Activated CD8-positive, alpha-beta T cell treated with anti-CD3 and anti-CD28 coated beads for 36 hours (primary cell): ENCODE results near the gene PDZD7. TPM values are rescaled to one million over a fixed set of nuclear protein-coding genes. Genes with fewer than 3 reads are reported as not detected.

ENCODE experiments used
- ATAC-seq: fragments of 200-7000 bp; cut with Tn5 transposase; one replicate; pipeline ENCODE4 v1.10.0; 2021; ENCODE audit warnings: mild to moderate bottlenecking, moderate library complexity
- CTCF ChIA-PET: fragments of 350-600 bp; sonication (Branson Sonifier 250); formaldehyde crosslinking; loops from one replicate; lab custom pipeline; 2021; ENCODE audit warnings: antibody characterized with exemption; lab: Charles Lee
- POLR2A ChIA-PET: fragments of 350-600 bp; sonication (Branson Sonifier 250); formaldehyde crosslinking; loops from one replicate; lab custom pipeline; 2021; ENCODE audit warnings: antibody characterized with exemption; lab: Charles Lee
- DNase-seq: peaks from one replicate; pipeline ENCODE4 v3.0.0-alpha.2; 2020
- H3K27ac Mint-ChIP-seq: one replicate; pipeline ENCODE4 v1.8.0; 2021; ENCODE audit warnings: mild to moderate bottlenecking, mixed read lengths
- H3K27me3 Mint-ChIP-seq: one replicate; pipeline ENCODE4 v1.8.0; 2021; ENCODE audit warnings: mixed read lengths
- H3K36me3 Mint-ChIP-seq: one replicate; pipeline ENCODE4 v1.8.0; 2021; ENCODE audit warnings: low read depth, mixed read lengths
- H3K4me1 Mint-ChIP-seq: one replicate; pipeline ENCODE4 v1.8.0; 2021; ENCODE audit warnings: low read depth, mixed read lengths
- H3K4me3 Mint-ChIP-seq: one replicate; pipeline ENCODE4 v1.8.0; 2021; ENCODE audit warnings: mild to moderate bottlenecking, moderate library complexity, mixed read lengths
- H3K9me3 Mint-ChIP-seq: one replicate; pipeline ENCODE4 v1.8.0; 2021; ENCODE audit warnings: mixed read lengths
- intact Hi-C: fragments of 100-400 bp; cut with micrococcal nuclease; formaldehyde crosslinking; loops from one replicate; pipeline ENCODE4 v1.10.0; 2022
- total RNA-seq, 2 experiments: library from RNA; stranded (reverse); gene quantifications; one replicate each; pipeline ENCODE4 v1.2.3, GENCODE V29; 2021
- TF ChIP-seq, protein P1 (sequence below): fragments of 200-600 bp; IDR thresholded peaks from one replicate; pipeline ENCODE4 v1.8.0; 2022; ENCODE audit warnings: antibody characterized with exemption, mild to moderate bottlenecking

The PDZD7 gene
- total RNA-seq, 2 experiments from 2014 or later, result 0.25 to 0.65 TPM

GRCh38 chr10:101064415-101065030 lies 33.6 kb upstream of the PDZD7 start:
- H3K4me3 Mint-ChIP-seq, result no peak overlapping the region
- H3K27ac Mint-ChIP-seq, result no peak overlapping the region
- POLR2A ChIA-PET, result interaction anchor here (1.2 to 1.6 kb wide), 3 partner anchors 17 to 77 kb away, joined by 3 to 5 read pairs (median 4); no protein-coding TSS in a partner anchor

GRCh38 chr10:101063548-101064414 lies 32.9 kb upstream of the PDZD7 start:
- Mint-ChIP-seq H3K27ac (no peak overlapping the region), H3K4me1 (peaks cover 33% of the 10 kb centered on the region), H3K36me3 (no peaks in the 10 kb centered on the region), H3K4me3 (no peak overlapping the region), H3K9me3 (no peaks in the 10 kb centered on the region), H3K27me3 (peaks cover 43% of the 10 kb centered on the region)
- ATAC-seq (no peak), DNase-seq (no peak)
- CTCF ChIA-PET, result interaction anchor here (0.6 to 23.2 kb wide), 10 partner anchors 10 to 1288 kb away, joined by 3 to 655 read pairs (median 6); no protein-coding TSS in a partner anchor
- TF ChIP-seq, protein P1, sequence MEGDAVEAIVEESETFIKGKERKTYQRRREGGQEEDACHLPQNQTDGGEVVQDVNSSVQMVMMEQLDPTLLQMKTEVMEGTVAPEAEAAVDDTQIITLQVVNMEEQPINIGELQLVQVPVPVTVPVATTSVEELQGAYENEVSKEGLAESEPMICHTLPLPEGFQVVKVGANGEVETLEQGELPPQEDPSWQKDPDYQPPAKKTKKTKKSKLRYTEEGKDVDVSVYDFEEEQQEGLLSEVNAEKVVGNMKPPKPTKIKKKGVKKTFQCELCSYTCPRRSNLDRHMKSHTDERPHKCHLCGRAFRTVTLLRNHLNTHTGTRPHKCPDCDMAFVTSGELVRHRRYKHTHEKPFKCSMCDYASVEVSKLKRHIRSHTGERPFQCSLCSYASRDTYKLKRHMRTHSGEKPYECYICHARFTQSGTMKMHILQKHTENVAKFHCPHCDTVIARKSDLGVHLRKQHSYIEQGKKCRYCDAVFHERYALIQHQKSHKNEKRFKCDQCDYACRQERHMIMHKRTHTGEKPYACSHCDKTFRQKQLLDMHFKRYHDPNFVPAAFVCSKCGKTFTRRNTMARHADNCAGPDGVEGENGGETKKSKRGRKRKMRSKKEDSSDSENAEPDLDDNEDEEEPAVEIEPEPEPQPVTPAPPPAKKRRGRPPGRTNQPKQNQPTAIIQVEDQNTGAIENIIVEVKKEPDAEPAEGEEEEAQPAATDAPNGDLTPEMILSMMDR, result no peak
- POLR2A ChIA-PET, result interaction anchor here (0.6 to 3.1 kb wide), 4 partner anchors 17 to 420 kb away, joined by 3 to 19 read pairs (median 4); no protein-coding TSS in a partner anchor
- intact Hi-C loops, result no loop called here

More at GRCh38 chr10:101064415-101065030, 33.6 kb upstream of the PDZD7 start:
- ATAC-seq, result no peak
- TF ChIP-seq, protein P1, result no peak
- Mint-ChIP-seq H3K9me3 (no peaks in the 10 kb centered on the region), H3K36me3 (no peaks in the 10 kb centered on the region), H3K27me3 (peaks cover 43% of the 10 kb centered on the region), H3K4me1 (peaks cover 30% of the 10 kb centered on the region)
- CTCF ChIA-PET, result interaction anchor here (0.6 to 23.2 kb wide), 6 partner anchors 11 to 1289 kb away, joined by 3 to 655 read pairs (median 28); no protein-coding TSS in a partner anchor
- DNase-seq, result no peak
- intact Hi-C loops, result no loop called here

GRCh38 chr10:101063050-101063525 lies 32.2 kb upstream of the PDZD7 start:
- ChIA-PET POLR2A (interaction anchor here (0.6 to 3.1 kb wide), 2 partner anchors 21 to 421 kb away, joined by 3 to 19 read pairs; no protein-coding TSS in a partner anchor), CTCF (interaction anchor here (0.6 to 23.2 kb wide), 9 partner anchors 11 to 78 kb away, joined by 3 to 655 read pairs (median 6); no protein-coding TSS in a partner anchor)
- Mint-ChIP-seq H3K36me3 (no peaks in the 10 kb centered on the region), H3K4me1 (peaks cover 33% of the 10 kb centered on the region), H3K27me3 (peaks cover 43% of the 10 kb centered on the region), H3K27ac (no peak overlapping the region), H3K9me3 (no peaks in the 10 kb centered on the region), H3K4me3 (no peak overlapping the region)
- intact Hi-C loops, result no loop called here
- ATAC-seq (no peak), DNase-seq (peak; percentile 21)
- TF ChIP-seq, protein P1, result no peak

DNA sequence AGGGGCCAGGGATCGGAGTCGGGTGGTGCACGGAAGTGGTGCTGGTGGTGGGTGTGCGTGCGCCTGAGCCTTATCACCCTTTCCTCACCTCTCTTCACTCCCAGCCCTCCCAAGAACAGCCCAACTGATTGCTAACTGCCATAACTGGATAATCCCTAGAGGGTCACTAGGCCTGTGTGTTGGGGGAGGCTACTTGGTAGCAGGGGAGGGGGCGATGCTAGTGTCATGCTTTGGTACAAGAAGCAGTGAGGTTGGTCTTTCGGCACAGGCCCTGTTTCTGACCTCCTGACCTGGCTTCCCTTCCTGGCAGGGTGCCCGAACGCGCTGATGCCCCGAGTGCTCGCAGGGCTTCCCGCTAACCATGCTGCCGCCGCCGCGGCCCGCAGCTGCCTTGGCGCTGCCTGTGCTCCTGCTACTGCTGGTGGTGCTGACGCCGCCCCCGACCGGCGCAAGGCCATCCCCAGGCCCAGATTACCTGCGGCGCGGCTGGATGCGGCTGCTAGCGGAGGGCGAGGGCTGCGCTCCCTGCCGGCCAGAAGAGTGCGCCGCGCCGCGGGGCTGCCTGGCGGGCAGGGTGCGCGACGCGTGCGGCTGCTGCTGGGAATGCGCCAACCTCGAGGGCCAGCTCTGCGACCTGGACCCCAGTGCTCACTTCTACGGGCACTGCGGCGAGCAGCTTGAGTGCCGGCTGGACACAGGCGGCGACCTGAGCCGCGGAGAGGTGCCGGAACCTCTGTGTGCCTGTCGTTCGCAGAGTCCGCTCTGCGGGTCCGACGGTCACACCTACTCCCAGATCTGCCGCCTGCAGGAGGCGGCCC lies 31.5 kb upstream of the PDZD7 start:
- no peak overlapping the region for H3K27ac Mint-ChIP-seq
- intact Hi-C loops, result no loop called here
- ChIA-PET CTCF (interaction anchor here (0.6 to 23.2 kb wide), 12 partner anchors 9 to 151 kb away, joined by 3 to 655 read pairs (median 4); no protein-coding TSS in a partner anchor), POLR2A (interaction anchor here (1.0 to 3.1 kb wide), 2 partner anchors 12 to 20 kb away, joined by 3 to 19 read pairs; no protein-coding TSS in a partner anchor)
- H3K27me3 Mint-ChIP-seq, result peaks cover 39% of the 10 kb centered on the region
- H3K4me3 Mint-ChIP-seq, result peak overlapping the region; percentile 57
- no peaks in the 10 kb centered on the region for H3K36me3 Mint-ChIP-seq
- DNase-seq (peak; percentile 64), ATAC-seq (peak; percentile 26)
- H3K4me1 Mint-ChIP-seq, result peaks cover 31% of the 10 kb centered on the region
- no peaks in the 10 kb centered on the region for H3K9me3 Mint-ChIP-seq
- TF ChIP-seq, protein P1, result peak; percentile 67
